Aorta (tissue), 5 donors: ENCODE results near the gene SP3. TPM values are rescaled to one million over a fixed set of nuclear protein-coding genes. Genes with fewer than 3 reads are reported as not detected.

ENCODE experiments used
- ATAC-seq: fragments of 200-7000 bp; cut with Tn5 transposase; one replicate; pipeline ENCODE4 v1.9.1; 2022; ENCODE audit warnings: moderate library complexity; ENCODE audit not compliant: low FRiP score
- DNase-seq, 2 donors: peaks; one replicate each; pipeline ENCODE4 v3.0.0-alpha.2; 2020
- H3K27ac ChIP-seq, 2 donors: one replicate each; pipeline ENCODE4 v1.5.1; 2013; ENCODE audit warnings: low read length in 2 of 2, mild to moderate bottlenecking in 2 of 2, moderate library complexity in 2 of 2, control low read depth in 1 of 2, inconsistent platforms in 1 of 2, low read depth in 1 of 2
- H3K27me3 ChIP-seq, 2 donors: one replicate each; pipeline ENCODE4 v1.6.1; 2013; ENCODE audit warnings: control low read depth in 1 of 2, low read length in 1 of 2, mild to moderate bottlenecking in 1 of 2, moderate library complexity in 1 of 2; ENCODE audit not compliant: insufficient read depth in 2 of 2, control insufficient read depth in 1 of 2
- H3K36me3 ChIP-seq, 2 donors: one replicate each; pipeline ENCODE4 v1.6.1; 2013; ENCODE audit warnings: control low read depth in 1 of 2, low read length in 1 of 2, mild to moderate bottlenecking in 1 of 2; ENCODE audit not compliant: insufficient read depth in 2 of 2, control insufficient read depth in 1 of 2
- H3K4me1 ChIP-seq, 2 donors: one replicate each; pipeline ENCODE4 v1.6.1; 2013; ENCODE audit warnings: low read length in 2 of 2, control low read depth in 1 of 2, mild to moderate bottlenecking in 1 of 2, moderate library complexity in 1 of 2; ENCODE audit not compliant: insufficient read depth in 2 of 2, control insufficient read depth in 1 of 2
- H3K4me3 ChIP-seq, 2 donors: one replicate each; pipeline ENCODE4 v1.5.1; 2013; ENCODE audit warnings: low read length in 2 of 2, control low read depth in 1 of 2, mild to moderate bottlenecking in 1 of 2
- H3K9me3 ChIP-seq: one replicate; pipeline ENCODE4 v1.6.1; 2013; ENCODE audit warnings: mild to moderate bottlenecking, low read length; ENCODE audit not compliant: control insufficient read depth
- WGBS, 2 donors: extraction: QIAGEN DNeasy Blood & Tissue Kit; methylation state at CpG; one replicate each; pipeline ENCODE4 v1.1.7; 2013; 5-methylcytosine and 5-hydroxymethylcytosine counted together
- intact Hi-C, 2 donors: fragments of 100-400 bp; cut with DNase I; formaldehyde crosslinking; loops; one replicate each; pipeline versions ENCODE4 v1.14.2 to v1.15.0; 2022
- polyA plus RNA-seq, 2 donors: library from polyadenylated mRNA; stranded (reverse); fragments of 200-250 nt; gene quantifications; one replicate each; pipeline ENCODE4 v1.2.3, GENCODE V29; 2013
- total RNA-seq, 2 donors: library from RNA; stranded (reverse); fragmentation: NEBNext Ultra II Directional; extraction: Animal tissue kit (Norgen Biotek cat#: 25700); gene quantifications; one replicate each; pipeline ENCODE4 v1.2.1, GENCODE V29; 2021
- donor health status: healthy with polysubstance abuse.
- donor health status: Bipolar disorder and iron deficiency.
- donor health status: DM: no; HTN: no; CAD: no.
- donor health status: DM: no; HTN: no; CAD: no.
- donor health status: DM: yes; HTN: yes; CAD: no.

Gene SP3
- total and polyA plus RNA-seq, 4 donors = 16.2 to 97.6 (median 52.2) TPM

DNA sequence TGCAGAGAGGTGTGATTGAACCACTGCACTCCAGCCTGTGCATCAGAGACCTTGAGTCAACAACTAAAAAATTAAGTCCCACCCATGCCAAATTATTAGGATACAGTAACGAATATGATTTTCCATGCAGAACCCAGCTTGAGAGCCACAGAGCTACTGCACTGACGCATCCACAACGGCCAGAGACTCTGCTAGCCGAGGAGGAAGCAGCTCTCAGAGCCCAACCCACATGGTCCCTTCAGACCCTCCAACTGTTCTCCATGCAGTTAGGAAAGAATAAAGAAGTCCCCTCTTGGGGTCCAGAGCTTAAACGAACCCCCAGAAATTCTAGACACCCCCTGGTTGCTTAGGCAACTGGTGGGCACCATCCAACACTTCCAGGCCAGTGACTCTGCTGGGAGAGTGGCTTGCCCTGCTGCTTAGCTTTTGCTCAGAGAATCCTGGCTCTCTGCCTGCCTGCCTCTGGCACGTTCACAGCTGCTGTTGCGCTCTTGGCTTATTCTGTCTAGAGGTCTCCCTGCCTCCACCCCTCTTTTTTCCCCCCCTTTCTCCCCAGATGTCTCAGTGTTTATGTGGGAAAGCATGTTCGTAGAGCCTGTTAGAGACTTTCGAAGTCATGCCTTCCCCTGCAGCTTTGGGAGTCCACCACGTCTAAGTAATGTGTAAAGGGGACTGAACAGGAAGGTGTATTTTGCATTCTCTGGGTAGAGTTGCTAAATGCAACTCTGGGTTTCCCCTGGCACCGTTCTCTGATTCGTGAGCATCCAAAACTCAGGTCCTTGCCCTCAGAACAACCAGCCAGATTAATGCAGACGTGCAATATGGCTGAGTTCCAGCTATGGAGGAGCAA, 26.0 kb upstream of the SP3 start:
- no peak overlapping the region for H3K4me3 ChIP-seq
- peaks cover 4 to 18% of the 10 kb centered on the region in 2 donors for H3K4me1 ChIP-seq
- 2 to 5% methylated on average over 13 of the region's 13 CpGs for WGBS, 2 donors
- intact Hi-C loops = loop anchor here in 1 of 2 donors (5.0 kb wide), 1 partner anchor 46 kb away; no protein-coding TSS in a partner anchor
- no peaks in the 10 kb centered on the region for H3K9me3 ChIP-seq
- no peaks in the 10 kb centered on the region for H3K27me3 ChIP-seq
- ATAC-seq (peak; percentile 87), DNase-seq (peak; percentile 93 to 94)
- peak overlapping the region in 1 of 2 donors; percentile 55 for H3K27ac ChIP-seq
- no peaks in the 10 kb centered on the region for H3K36me3 ChIP-seq

DNA sequence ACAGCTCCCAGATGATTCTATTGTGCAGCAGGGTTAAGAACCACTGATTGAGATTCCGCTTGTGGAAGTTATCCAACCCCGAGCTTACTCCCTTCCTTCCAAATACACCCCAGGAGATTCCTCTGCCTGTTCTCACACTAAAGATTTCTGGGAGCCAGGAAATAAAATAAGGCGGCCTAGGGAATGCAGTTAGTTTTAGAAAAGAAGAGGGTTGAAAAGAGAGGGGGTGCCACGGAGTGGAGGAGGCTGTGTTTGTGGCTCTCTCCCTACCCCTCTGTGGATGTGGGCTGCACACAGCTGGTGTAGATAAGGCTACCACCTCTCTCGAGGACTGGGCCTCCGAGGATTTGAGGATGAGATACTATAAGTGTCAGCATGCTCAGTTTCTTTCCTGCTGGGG, 25.1 kb upstream of the SP3 start:
- no peak for DNase-seq
- H3K4me1 ChIP-seq = peaks cover 4 to 20% of the 10 kb centered on the region in 2 donors
- H3K27ac ChIP-seq = peak overlapping the region; percentile 86 to 91
- no peaks in the 10 kb centered on the region for H3K36me3 ChIP-seq
- 4 to 10% methylated on average over 6 of the region's 6 CpGs for WGBS, 2 donors
- no peak for ATAC-seq
- H3K4me3 ChIP-seq = no peak overlapping the region
- H3K27me3 ChIP-seq = no peaks in the 10 kb centered on the region
- no peaks in the 10 kb centered on the region for H3K9me3 ChIP-seq
- intact Hi-C loops = loop anchor here in 1 of 2 donors (5.0 kb wide), 1 partner anchor 47 kb away; no protein-coding TSS in a partner anchor

DNA sequence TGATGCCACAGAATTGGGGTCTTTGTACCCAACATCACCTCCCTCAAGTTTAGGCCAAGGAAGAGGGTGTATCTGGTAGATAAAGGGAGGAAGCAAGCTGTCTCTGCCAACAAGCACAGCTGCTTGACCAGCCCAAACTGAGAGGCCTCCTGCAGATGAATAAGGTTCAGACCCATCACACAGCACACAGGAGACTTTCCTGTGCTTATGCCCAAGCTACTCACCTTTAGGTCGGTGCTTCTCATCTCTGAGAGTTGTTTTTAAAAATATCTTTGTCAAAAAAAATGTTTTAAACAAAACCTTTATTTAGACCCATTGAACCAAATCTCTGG, 24.7 kb upstream of the SP3 start:
- intact Hi-C loops = loop anchor here (1.0 to 5.0 kb wide), 3 partner anchors 25 to 52 kb away; partner anchors contain the start of gene SP3 (in 1 of the 2)
- Histone ChIP-seq H3K4me3 (no peak overlapping the region), H3K9me3 (no peaks in the 10 kb centered on the region), H3K27me3 (no peaks in the 10 kb centered on the region), H3K27ac (peak overlapping the region; percentile 86 to 97), H3K4me1 (peaks cover 4 to 20% of the 10 kb centered on the region in 2 donors), H3K36me3 (no peaks in the 10 kb centered on the region)
- DNase-seq (no peak), ATAC-seq (no peak)
- WGBS, 2 donors = 1 to 3% methylated on average over 1 of the region's 1 CpG

DNA sequence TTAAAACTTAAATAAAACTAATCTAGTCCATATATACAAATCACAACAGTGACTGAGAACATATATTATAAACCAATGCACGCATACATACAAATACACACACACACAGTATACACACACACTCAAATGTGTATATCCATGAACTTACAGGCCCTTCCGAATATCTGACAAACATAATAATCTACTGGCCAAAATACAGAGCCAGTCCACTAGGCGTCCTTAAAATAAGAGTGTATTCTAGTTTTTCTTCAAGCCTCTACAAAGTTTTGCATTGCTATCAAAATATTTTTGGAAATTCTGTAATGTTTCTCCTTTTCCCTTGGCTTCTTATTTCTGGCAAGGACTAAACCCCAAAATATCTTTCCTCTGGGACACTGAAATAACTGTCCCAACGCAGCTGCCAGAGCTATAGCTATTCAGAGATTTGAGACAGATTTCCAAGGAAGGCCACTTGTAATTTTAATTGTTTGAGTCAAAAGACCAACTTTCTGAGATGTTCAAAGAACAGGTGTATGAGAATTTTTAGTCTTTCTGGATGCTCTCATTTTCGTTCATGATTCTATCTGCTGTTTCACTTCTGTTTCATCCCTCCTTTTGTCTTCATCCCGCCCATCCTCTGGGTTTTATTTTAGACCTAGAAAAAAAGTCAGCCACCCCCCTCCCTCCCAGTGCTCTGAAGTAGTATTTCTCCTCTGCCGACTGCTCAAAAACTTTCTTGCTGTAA, 24.1 kb upstream of the SP3 start:
- Histone ChIP-seq H3K4me1 (peaks cover 4 to 20% of the 10 kb centered on the region in 2 donors), H3K27me3 (no peaks in the 10 kb centered on the region), H3K36me3 (no peaks in the 10 kb centered on the region), H3K27ac (peak overlapping the region; percentile 86 to 97), H3K9me3 (no peaks in the 10 kb centered on the region), H3K4me3 (no peak overlapping the region)
- WGBS, 2 donors = 2 to 5% methylated on average over 7 of the region's 7 CpGs
- ATAC-seq (peak; percentile 42), DNase-seq (no peak)
- intact Hi-C loops = loop anchor here (1.0 to 5.0 kb wide), 2 partner anchors 24 to 53 kb away; partner anchors contain the start of gene SP3 (in 1 of the 2)

DNA sequence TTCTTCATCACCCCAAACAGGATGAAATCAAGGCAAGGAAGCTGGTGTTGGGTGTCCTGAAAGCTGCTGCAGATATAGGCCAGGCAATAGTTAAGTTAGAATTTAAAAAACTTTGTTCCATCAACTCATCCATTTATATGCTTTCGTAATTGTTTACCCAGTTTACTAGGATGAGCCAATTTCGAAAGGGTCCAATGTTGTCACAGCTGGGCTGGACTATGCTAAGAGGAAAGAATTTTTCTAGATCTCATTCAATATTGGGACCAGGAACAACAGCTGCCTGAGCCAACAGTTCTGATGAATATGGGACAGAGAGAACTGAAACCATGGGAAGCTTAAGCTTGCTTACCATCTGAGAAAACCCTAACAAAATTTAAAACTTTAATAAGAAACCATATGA, 21.6 kb upstream of the SP3 start:
- WGBS, 2 donors = 0 to 2% methylated on average over 2 of the region's 2 CpGs
- intact Hi-C loops = loop anchor here in 1 of 2 donors (5.0 kb wide), 1 partner anchor 55 kb away; no protein-coding TSS in a partner anchor
- Histone ChIP-seq H3K27me3 (no peaks in the 10 kb centered on the region), H3K4me3 (no peak overlapping the region), H3K27ac (peak overlapping the region; percentile 91 to 95), H3K4me1 (peaks cover 4 to 15% of the 10 kb centered on the region in 2 donors), H3K9me3 (no peaks in the 10 kb centered on the region), H3K36me3 (no peaks in the 10 kb centered on the region)
- ATAC-seq (no peak), DNase-seq (no peak)

DNA sequence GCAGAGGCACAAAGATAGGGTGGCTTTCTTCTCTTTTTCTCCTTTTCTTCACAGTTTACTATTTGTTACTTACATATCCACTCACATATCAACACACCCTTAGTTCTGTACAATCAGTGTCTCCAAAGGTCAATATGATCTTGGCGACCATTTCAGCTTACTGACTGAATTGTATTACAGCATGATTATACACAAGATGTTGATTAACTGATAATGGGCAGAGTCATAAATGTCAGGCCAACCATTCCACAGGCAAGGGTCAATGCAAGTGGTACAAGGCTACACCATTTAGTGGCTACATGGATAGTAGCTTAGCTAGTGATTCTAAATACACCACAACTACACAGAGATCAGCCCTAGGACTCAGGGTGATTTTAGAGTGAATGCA, 20.4 kb upstream of the SP3 start:
- Histone ChIP-seq H3K27ac (peak overlapping the region in 1 of 2 donors; percentile 13), H3K4me1 (peaks cover 4 to 15% of the 10 kb centered on the region in 2 donors), H3K4me3 (no peak overlapping the region), H3K9me3 (no peaks in the 10 kb centered on the region), H3K27me3 (no peaks in the 10 kb centered on the region), H3K36me3 (no peaks in the 10 kb centered on the region)
- DNase-seq (no peak), ATAC-seq (no peak)
- intact Hi-C loops = loop anchor here in 1 of 2 donors (5.0 kb wide), 1 partner anchor 57 kb away; no protein-coding TSS in a partner anchor
- 29 to 33% methylated on average over 1 of the region's 1 CpG for WGBS, 2 donors

DNA sequence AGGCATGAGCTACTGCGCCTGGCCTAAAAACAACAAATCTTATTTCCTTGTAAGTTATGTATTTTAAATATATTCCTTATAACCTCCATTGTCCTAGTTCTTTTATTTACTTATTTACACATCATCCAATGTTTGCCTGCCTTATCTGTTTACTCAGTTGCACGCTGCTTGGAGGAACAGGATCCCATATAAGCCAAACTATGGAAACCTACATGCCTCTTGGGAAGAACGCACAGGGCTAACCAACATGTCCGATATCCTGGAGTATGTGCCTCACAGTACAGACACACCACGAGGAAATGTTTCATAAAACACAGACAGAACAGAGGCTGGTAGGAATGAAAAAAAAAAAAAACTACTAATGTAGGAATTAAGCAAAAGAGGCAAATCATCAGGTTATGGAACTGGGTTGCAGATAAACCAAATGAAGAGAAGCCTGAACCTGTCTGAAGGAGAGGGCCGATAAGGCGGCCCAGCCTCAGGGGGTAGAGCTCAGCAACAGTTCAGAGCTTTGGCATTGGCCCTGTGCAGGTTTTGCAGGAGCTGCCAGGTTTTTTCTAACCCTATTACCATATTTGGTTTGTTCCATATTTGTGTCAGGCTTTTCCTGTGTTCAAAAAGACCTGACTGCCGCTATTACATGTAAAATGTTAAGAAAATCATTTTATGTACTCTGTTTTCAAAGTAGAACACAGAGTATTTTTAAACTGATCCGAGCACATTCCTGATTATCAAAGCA, 19.9 kb upstream of the SP3 start:
- WGBS, 2 donors = 27 to 28% methylated on average over 9 of the region's 9 CpGs
- intact Hi-C loops = loop anchor here in 1 of 2 donors (5.0 kb wide), 1 partner anchor 57 kb away; no protein-coding TSS in a partner anchor
- ATAC-seq (peak; percentile 59), DNase-seq (no peak)
- peaks cover 4 to 12% of the 10 kb centered on the region in 2 donors for H3K4me1 ChIP-seq
- H3K36me3 ChIP-seq = no peaks in the 10 kb centered on the region
- no peak overlapping the region for H3K4me3 ChIP-seq
- no peaks in the 10 kb centered on the region for H3K27me3 ChIP-seq
- peak overlapping the region in 1 of 2 donors; percentile 61 for H3K27ac ChIP-seq
- H3K9me3 ChIP-seq = no peaks in the 10 kb centered on the region

DNA sequence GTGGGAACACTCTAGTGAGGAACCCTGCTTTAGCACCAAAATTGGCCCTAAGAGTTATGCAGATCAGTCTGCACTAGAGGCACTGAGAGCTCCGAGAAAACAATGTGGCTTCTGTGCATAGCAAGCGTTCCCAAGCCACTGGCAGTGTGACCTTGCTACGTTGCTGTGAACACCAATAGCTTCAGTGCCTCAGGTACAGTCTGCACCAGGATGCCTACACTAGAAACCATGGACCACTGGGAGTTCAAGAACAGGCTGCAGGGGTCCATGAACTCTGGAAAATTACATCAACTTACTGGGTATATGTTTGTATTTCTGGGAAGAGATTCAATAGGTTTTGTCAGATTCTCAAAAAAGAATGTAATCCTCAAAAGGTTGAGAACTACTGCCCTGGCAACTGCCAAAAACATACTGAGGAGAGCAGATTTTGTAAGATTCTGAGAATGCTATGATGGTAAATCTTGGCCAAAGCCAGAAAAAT, 18.3 kb upstream of the SP3 start:
- H3K27me3 ChIP-seq = no peaks in the 10 kb centered on the region
- intact Hi-C loops = loop anchor here (1.0 to 2.0 kb wide), 2 partner anchors 17 to 21 kb away; no protein-coding TSS in a partner anchor
- no peaks in the 10 kb centered on the region for H3K36me3 ChIP-seq
- no peaks in the 10 kb centered on the region for H3K9me3 ChIP-seq
- H3K27ac ChIP-seq = peak overlapping the region in 1 of 2 donors; percentile 93
- H3K4me3 ChIP-seq = no peak overlapping the region
- WGBS, 2 donors = 4 to 9% methylated on average over 3 of the region's 3 CpGs
- ATAC-seq (peak; percentile 37), DNase-seq (no peak)
- peaks cover 2 to 11% of the 10 kb centered on the region in 2 donors for H3K4me1 ChIP-seq
